GM18517 (cell line): ENCODE data around the gene GID8.
A peak's percentile ranks its signal among the peaks of the same experiment; 100 is the strongest.

ENCODE experiments used
- ATAC-seq: cut with Tn5 transposase; IDR thresholded peaks from one replicate; pipeline ENCODE4 v1.9.1; 2021; ENCODE audit warnings: mild to moderate bottlenecking, moderate library complexity; ENCODE audit not compliant: unreplicated experiment

Gene GID8

GRCh38 chr20:62967628-62968351 lies 29.8 kb downstream of the GID8 start:
- no peak for ATAC-seq

GRCh38 chr20:62968378-62969178 lies 30.6 kb downstream of the GID8 start:
- ATAC-seq: no peak

GRCh38 chr20:62969179-62969760 lies 31.3 kb downstream of the GID8 start:
- ATAC-seq: no peak

GRCh38 chr20:62969939-62970306 lies 32.0 kb downstream of the GID8 start:
- no peak for ATAC-seq

GRCh38 chr20:62970307-62971210 lies 32.6 kb downstream of the GID8 start:
- no peak for ATAC-seq

- no peak for ATAC-seq
Measured at GRCh38 chr20:62971211-62971949, 33.4 kb downstream of the GID8 start.

GRCh38 chr20:62971950-62972844 lies 34.2 kb downstream of the GID8 start:
- no peak for ATAC-seq

- no peak for ATAC-seq
Measured at GRCh38 chr20:62972845-62973745, 35.1 kb downstream of the GID8 start.

- no peak for ATAC-seq
Measured at GRCh38 chr20:62975251-62975760, 37.4 kb downstream of the GID8 start.

- no peak for ATAC-seq
Measured at GRCh38 chr20:62975812-62976508, 38.0 kb downstream of the GID8 start.

GRCh38 chr20:62976886-62977285 lies 38.9 kb downstream of the GID8 start:
- no peak for ATAC-seq

GRCh38 chr20:62977613-62978560 lies 39.9 kb downstream of the GID8 start:
- ATAC-seq: peak; percentile 80

- no peak for ATAC-seq
Measured at GRCh38 chr20:62978561-62978943, 40.6 kb downstream of the GID8 start.

- ATAC-seq: no peak
Measured at GRCh38 chr20:62979310-62979709, 41.4 kb downstream of the GID8 start.

GRCh38 chr20:62979876-62980373 lies 42.0 kb downstream of the GID8 start:
- ATAC-seq: no peak

GRCh38 chr20:62980380-62980960 lies 42.5 kb downstream of the GID8 start:
- ATAC-seq: no peak
